SK-N-SH (cell line): ENCODE measurements around the gene AUTS2.

Experiments
- CTCF ChIP-seq: fragments of 200-600 bp; sonication (generic); IDR thresholded peaks from 2 replicates; pipeline ENCODE4 v1.6.1; 2017; ENCODE audit warnings: antibody characterized with exemption, mild to moderate bottlenecking, moderate library complexity
- MXI1 ChIP-seq: IDR thresholded peaks from 2 replicates; pipeline ENCODE4 v1.6.1; 2012; ENCODE audit warnings: mild to moderate bottlenecking, low read depth, low read length, improper control_type of control experiment
- POLR2AphosphoS5 ChIP-seq: IDR thresholded peaks from 2 replicates; pipeline ENCODE4 v1.6.1; 2012; ENCODE audit warnings: low read depth, low read length
- RAD21 ChIP-seq: IDR thresholded peaks from 2 replicates; pipeline ENCODE4 v1.6.1; 2012; ENCODE audit warnings: mild to moderate bottlenecking, low read length
- RCOR1 ChIP-seq: fragments of 150-350 bp; IDR thresholded peaks from 2 replicates; pipeline ENCODE4 v1.6.1; 2017; ENCODE audit warnings: antibody characterized with exemption, low read length
- REST ChIP-seq: IDR thresholded peaks from 2 replicates; pipeline ENCODE4 v1.6.1; 2012; ENCODE audit warnings: mild to moderate bottlenecking, low read depth, low read length, moderate library complexity
- SMC3 ChIP-seq: IDR thresholded peaks from 2 replicates; pipeline ENCODE4 v1.6.1; 2012; ENCODE audit warnings: low read depth, low read length, improper control_type of control experiment
- TEAD4 ChIP-seq: IDR thresholded peaks from 2 replicates; pipeline ENCODE4 v1.4.0; 2012; ENCODE audit warnings: mild to moderate bottlenecking, borderline replicate concordance; ENCODE audit not compliant: insufficient read depth
- YY1 ChIP-seq: IDR thresholded peaks from 2 replicates; pipeline ENCODE4 v1.4.0; 2012; ENCODE audit warnings: low read depth, mild to moderate bottlenecking
- TF ChIP-seq, protein P1 (sequence below): fragments of 150-350 bp; IDR thresholded peaks from 2 replicates; pipeline ENCODE4 v1.6.1; 2017; ENCODE audit warnings: antibody characterized with exemption, low read length, low read depth, borderline replicate concordance
- TF ChIP-seq, protein P2 (sequence below): fragments of 150-350 bp; IDR thresholded peaks from 2 replicates; pipeline ENCODE4 v1.6.1; 2016; ENCODE audit warnings: mild to moderate bottlenecking, low read depth, low read length
- TF ChIP-seq, protein P3 (sequence below): IDR thresholded peaks from 2 replicates; pipeline ENCODE4; 2012

GRCh38 chr7:70655694-70656093, 1057.4 kb downstream of the AUTS2 start:
- TF ChIP-seq, protein P1, sequence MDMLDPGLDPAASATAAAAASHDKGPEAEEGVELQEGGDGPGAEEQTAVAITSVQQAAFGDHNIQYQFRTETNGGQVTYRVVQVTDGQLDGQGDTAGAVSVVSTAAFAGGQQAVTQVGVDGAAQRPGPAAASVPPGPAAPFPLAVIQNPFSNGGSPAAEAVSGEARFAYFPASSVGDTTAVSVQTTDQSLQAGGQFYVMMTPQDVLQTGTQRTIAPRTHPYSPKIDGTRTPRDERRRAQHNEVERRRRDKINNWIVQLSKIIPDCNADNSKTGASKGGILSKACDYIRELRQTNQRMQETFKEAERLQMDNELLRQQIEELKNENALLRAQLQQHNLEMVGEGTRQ, result no peak
- TF ChIP-seq CTCF (no peak), TEAD4 (no peak), MXI1 (no peak), POLR2AphosphoS5 (no peak), RCOR1 (no peak), REST (no peak), SMC3 (no peak), RAD21 (no peak), YY1 (no peak)
- TF ChIP-seq, protein P2, sequence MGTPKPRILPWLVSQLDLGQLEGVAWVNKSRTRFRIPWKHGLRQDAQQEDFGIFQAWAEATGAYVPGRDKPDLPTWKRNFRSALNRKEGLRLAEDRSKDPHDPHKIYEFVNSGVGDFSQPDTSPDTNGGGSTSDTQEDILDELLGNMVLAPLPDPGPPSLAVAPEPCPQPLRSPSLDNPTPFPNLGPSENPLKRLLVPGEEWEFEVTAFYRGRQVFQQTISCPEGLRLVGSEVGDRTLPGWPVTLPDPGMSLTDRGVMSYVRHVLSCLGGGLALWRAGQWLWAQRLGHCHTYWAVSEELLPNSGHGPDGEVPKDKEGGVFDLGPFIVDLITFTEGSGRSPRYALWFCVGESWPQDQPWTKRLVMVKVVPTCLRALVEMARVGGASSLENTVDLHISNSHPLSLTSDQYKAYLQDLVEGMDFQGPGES, result no peak
- TF ChIP-seq, protein P3, sequence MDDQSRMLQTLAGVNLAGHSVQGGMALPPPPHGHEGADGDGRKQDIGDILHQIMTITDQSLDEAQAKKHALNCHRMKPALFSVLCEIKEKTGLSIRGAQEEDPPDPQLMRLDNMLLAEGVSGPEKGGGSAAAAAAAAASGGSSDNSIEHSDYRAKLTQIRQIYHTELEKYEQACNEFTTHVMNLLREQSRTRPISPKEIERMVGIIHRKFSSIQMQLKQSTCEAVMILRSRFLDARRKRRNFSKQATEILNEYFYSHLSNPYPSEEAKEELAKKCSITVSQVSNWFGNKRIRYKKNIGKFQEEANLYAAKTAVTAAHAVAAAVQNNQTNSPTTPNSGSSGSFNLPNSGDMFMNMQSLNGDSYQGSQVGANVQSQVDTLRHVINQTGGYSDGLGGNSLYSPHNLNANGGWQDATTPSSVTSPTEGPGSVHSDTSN, result no peak
